Nephron (organoid): ENCODE results near the gene SLC2A5.
A peak's percentile ranks its signal among the peaks of the same experiment; 100 is the strongest.
"Not testable (repeated sequence)": the region's sequence is repeated elsewhere in the genome, so short reads cannot be mapped to it uniquely, and the experiment has no call there.

Experiments
- H3K27ac Mint-ChIP-seq, 3 experiments: 2 replicates each; pipeline ENCODE4 v1.8.0; 2020; ENCODE audit warnings: mixed read lengths in 3 of 3, mild to moderate bottlenecking in 2 of 3, moderate library complexity in 1 of 3
- H3K27me3 Mint-ChIP-seq: 2 replicates; pipeline ENCODE4 v1.8.0; 2021; ENCODE audit warnings: low read depth, mild to moderate bottlenecking, moderate library complexity, mixed read lengths
- H3K36me3 Mint-ChIP-seq: 2 replicates; pipeline ENCODE4 v1.8.0; 2020; ENCODE audit warnings: low read depth, mixed read lengths
- H3K4me1 Mint-ChIP-seq: 2 replicates; pipeline ENCODE4 v1.8.0; 2020; ENCODE audit warnings: mixed read lengths
- H3K4me3 Mint-ChIP-seq, 3 experiments: 2 replicates each; pipeline ENCODE4 v1.8.0; 2020; ENCODE audit warnings: mild to moderate bottlenecking in 3 of 3, mixed read lengths in 3 of 3, moderate library complexity in 2 of 3
- H3K9me3 Mint-ChIP-seq: 2 replicates; pipeline ENCODE4 v1.8.0; 2020; ENCODE audit warnings: mixed read lengths
- TF ChIP-seq, protein P1 (sequence below), 3 experiments: fragments of 200-600 bp; sonication (generic); IDR thresholded peaks; one replicate each; pipeline ENCODE4 v1.5.0; 2021; ENCODE audit warnings: antibody characterized with exemption in 3 of 3; ENCODE audit not compliant: unreplicated experiment in 3 of 3

SLC2A5 gene

DNA sequence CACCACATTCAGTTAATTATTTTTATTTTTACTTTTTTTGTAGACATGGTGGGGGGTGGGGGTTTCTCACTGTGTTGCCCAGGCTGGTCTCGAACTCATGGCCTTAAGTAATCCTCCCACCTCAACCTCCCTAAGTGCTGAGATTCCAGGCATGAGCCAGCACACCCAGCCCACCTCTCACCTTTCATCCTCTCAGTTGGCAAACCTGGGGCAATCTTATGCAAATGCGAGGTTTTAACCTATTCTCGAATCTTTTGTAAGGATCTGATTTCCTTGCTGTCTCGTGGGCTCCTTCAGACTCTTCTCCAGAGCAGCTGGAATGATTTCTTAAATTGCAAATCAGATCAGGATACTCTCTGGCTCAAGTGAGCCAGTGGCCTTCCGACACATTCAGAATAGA, 36.1 kb downstream of the SLC2A5 start:
- Mint-ChIP-seq H3K4me1 (peaks cover 16% of the 10 kb centered on the region), H3K36me3 (peaks cover 4% of the 10 kb centered on the region), H3K4me3 (no peak overlapping the region), H3K27ac (no peak overlapping the region), H3K9me3 (peaks cover 31% of the 10 kb centered on the region), H3K27me3 (peaks cover 19% of the 10 kb centered on the region)
- TF ChIP-seq, protein P1, sequence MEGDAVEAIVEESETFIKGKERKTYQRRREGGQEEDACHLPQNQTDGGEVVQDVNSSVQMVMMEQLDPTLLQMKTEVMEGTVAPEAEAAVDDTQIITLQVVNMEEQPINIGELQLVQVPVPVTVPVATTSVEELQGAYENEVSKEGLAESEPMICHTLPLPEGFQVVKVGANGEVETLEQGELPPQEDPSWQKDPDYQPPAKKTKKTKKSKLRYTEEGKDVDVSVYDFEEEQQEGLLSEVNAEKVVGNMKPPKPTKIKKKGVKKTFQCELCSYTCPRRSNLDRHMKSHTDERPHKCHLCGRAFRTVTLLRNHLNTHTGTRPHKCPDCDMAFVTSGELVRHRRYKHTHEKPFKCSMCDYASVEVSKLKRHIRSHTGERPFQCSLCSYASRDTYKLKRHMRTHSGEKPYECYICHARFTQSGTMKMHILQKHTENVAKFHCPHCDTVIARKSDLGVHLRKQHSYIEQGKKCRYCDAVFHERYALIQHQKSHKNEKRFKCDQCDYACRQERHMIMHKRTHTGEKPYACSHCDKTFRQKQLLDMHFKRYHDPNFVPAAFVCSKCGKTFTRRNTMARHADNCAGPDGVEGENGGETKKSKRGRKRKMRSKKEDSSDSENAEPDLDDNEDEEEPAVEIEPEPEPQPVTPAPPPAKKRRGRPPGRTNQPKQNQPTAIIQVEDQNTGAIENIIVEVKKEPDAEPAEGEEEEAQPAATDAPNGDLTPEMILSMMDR (IDR thresholded peaks at IDR 0.05; ENCODE audit: unreplicated experiment in 3 of 3) = no peak

DNA sequence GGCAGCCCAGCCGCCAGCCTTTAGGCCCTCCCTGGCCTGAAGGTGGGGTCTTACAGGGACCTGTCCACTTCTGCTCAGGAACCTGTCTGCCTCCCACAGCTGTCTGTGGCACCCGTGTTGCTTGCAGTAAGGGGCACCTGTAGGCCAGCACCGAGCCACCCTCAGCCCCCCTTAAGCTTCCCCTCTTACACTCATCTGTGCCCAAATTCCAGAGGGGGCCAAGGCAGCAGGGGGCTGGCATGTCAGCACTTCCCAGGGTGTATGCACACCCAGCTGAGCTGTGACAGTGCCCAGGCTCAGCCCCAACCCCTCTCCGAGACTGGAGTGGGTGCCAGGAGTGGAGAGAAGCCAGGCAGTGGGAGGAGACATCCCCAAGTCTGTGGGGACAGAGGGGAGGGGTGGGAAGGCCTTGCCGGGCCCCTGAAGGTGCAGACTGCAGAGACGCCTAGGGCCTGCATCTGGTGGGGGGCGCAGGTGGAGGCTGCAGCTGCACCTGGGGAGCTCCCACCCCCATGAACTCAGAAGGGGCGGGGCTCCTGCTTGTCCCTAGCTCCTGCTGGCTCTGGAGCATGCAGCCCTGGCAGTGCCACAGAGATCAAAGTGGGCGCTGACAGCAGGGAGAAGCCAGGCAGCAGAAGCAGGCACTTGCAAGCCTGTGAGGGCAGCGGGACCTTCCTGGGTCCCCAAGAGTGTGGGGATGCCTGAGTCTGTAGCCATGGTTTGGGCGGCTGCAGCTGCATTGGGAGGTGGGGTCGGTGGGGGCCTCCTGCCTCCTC, 37.8 kb downstream of the SLC2A5 start:
- peaks cover 4% of the 10 kb centered on the region for H3K36me3 Mint-ChIP-seq
- no peak overlapping the region for H3K4me3 Mint-ChIP-seq
- no peak overlapping the region for H3K27ac Mint-ChIP-seq
- H3K27me3 Mint-ChIP-seq = peaks cover 24% of the 10 kb centered on the region
- peaks cover 16% of the 10 kb centered on the region for H3K4me1 Mint-ChIP-seq
- TF ChIP-seq, protein P1 (IDR thresholded peaks at IDR 0.05; ENCODE audit: unreplicated experiment in 3 of 3) = no peak
- H3K9me3 Mint-ChIP-seq = peaks cover 27% of the 10 kb centered on the region

DNA sequence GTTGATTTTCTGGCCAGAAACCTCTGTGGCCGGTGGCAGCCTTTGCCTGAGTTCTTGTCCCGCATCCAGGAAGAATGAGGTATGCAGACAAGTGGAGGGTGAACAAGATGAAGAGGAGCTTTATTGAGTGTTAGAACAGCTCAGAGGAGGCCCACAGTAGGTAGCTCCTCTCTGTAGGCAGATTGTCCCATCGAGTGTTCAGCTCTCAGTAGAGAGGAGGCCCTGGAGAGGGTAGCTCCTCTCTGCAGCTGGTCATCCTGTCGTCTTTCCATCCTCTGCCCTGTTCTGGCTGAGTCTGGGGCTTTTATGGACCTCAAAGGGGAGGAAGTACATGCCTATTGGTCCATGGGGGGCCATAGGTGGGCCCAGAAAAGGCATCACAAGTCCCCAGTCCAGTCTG, 38.4 kb downstream of the SLC2A5 start:
- not testable (repeated sequence) for H3K36me3 Mint-ChIP-seq, H3K27ac Mint-ChIP-seq, H3K4me3 Mint-ChIP-seq
- Mint-ChIP-seq H3K9me3 (peaks cover 27% of the 10 kb centered on the region), H3K27me3 (peaks cover 27% of the 10 kb centered on the region), H3K4me1 (peaks cover 16% of the 10 kb centered on the region)

DNA sequence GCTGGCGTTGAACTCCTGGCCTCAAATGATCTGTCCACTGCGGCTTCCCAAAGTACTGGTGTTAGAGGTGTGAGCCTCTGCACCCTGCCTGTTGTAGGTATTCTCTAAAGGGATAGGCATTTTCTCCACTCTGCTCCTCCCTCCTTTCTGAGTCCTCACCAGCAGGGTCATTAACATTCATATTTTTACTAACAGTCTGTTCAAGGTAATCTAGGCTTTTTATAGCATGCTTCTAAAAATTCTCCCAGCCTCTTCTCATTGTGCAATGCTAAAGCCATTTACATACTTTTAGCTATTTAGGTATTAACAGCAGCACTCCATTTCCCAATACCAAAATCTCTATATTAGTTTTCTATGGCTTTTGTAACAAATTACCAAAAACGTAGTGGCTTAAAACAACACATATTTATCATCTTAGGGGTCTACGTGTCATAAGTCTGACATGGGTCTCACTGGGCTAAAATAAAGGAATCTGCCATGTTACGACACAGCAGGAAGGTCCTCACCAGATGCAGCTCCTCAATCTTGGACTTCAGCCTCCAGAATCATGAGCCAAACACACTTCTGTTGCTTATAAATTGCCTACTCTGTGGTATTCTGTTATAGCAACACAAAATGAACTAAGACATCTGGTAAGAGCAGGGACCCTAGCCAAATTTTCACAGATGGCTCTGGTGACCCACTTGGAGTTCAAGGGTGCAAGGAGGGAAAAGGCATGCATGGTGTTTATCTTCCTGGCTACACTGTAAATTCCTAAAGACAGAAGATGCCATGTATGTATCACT, 40.3 kb downstream of the SLC2A5 start:
- TF ChIP-seq, protein P1 (IDR thresholded peaks at IDR 0.05; ENCODE audit: unreplicated experiment in 3 of 3) = no peak
- Mint-ChIP-seq H3K4me1 (peaks cover 9% of the 10 kb centered on the region), H3K9me3 (peaks cover 12% of the 10 kb centered on the region), H3K4me3 (no peak overlapping the region), H3K27ac (peak overlapping the region; percentile 58 to 73 (median 71)), H3K27me3 (peaks cover 27% of the 10 kb centered on the region), H3K36me3 (no peaks in the 10 kb centered on the region)

DNA sequence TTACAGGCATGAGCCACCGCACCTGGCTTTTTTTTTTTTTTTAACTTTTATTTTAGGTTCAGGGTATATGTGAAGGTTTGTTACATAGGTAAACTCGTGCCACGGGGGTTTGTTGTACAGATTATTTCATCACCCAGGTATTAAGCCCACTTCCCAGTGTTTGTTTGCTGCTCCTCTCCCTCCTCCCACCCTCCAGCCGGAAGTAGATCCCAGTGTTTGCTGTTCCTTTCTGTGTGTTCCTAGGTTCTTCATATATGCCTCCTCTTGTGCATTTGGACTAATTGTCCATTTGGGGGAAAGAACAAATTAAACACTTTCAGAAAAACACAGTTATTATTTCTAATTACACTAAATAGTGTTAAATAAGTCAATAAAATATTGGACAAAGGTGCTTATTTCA, 42.1 kb downstream of the SLC2A5 start:
- no peak overlapping the region for H3K27ac Mint-ChIP-seq
- no peaks in the 10 kb centered on the region for H3K36me3 Mint-ChIP-seq
- TF ChIP-seq, protein P1 (IDR thresholded peaks at IDR 0.05; ENCODE audit: unreplicated experiment in 3 of 3) = no peak
- H3K4me3 Mint-ChIP-seq = no peak overlapping the region
- H3K27me3 Mint-ChIP-seq = peaks cover 20% of the 10 kb centered on the region
- peaks cover 7% of the 10 kb centered on the region for H3K4me1 Mint-ChIP-seq
- peaks cover 12% of the 10 kb centered on the region for H3K9me3 Mint-ChIP-seq

DNA sequence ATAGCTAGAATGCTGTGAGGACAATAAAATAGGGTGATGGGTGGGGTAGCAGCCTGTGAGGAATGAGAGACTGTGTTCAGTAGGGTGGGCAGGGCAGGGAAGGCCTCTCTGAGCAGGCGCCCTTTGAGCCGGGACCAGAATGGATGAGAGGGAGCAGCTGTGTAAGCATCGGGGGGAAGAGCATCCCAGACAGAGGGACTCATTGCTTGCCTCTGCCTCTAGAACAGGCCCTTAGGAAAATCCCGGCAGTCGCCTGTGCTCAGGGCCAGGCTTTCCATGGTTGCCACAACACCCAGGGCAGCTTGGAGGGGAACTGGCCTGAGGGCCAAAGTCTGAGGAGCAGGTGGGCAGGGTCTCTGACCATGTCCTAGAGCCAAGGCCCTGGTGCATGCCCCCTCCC, 44.0 kb downstream of the SLC2A5 start:
- Mint-ChIP-seq H3K9me3 (peaks cover 8% of the 10 kb centered on the region), H3K4me3 (no peak overlapping the region), H3K27me3 (peaks cover 24% of the 10 kb centered on the region), H3K4me1 (peaks cover 13% of the 10 kb centered on the region), H3K36me3 (no peaks in the 10 kb centered on the region), H3K27ac (peak overlapping the region in 2 of 3 experiments; percentile 47 to 76)
- TF ChIP-seq, protein P1 (IDR thresholded peaks at IDR 0.05; ENCODE audit: unreplicated experiment in 3 of 3) = no peak
